Activated B cell treated with CpG ODN at 0.5 μM for 24 hours (primary cell): Measurements from ENCODE around the gene COL4A6. TPM values are rescaled to one million over a fixed set of nuclear protein-coding genes. Genes with fewer than 3 reads are reported as not detected.

Experiments used
- ATAC-seq: fragments of 200-7000 bp; cut with Tn5 transposase; one replicate; pipeline ENCODE4 v1.10.0; 2021; ENCODE audit warnings: low read depth, mild to moderate bottlenecking, moderate library complexity
- CTCF ChIA-PET: fragments of 350-600 bp; sonication (Branson Sonifier 250); formaldehyde crosslinking; loops from one replicate; lab custom pipeline; 2021; ENCODE audit warnings: antibody characterized with exemption; lab: Charles Lee
- POLR2A ChIA-PET: fragments of 350-600 bp; sonication (Branson Sonifier 250); formaldehyde crosslinking; loops from one replicate; lab custom pipeline; 2021; ENCODE audit warnings: antibody characterized with exemption; lab: Charles Lee
- DNase-seq: peaks from one replicate; pipeline ENCODE4 v3.0.0; 2022
- H3K27ac Mint-ChIP-seq: one replicate; pipeline ENCODE4 v1.8.0; 2020; ENCODE audit warnings: mixed read lengths
- H3K27me3 Mint-ChIP-seq: one replicate; pipeline ENCODE4 v1.8.0; 2021; ENCODE audit warnings: mixed read lengths
- H3K36me3 Mint-ChIP-seq: one replicate; pipeline ENCODE4 v1.8.0; 2021; ENCODE audit warnings: low read depth, mixed read lengths
- H3K4me1 Mint-ChIP-seq: one replicate; pipeline ENCODE4 v1.8.0; 2021; ENCODE audit warnings: mixed read lengths
- H3K4me3 Mint-ChIP-seq: one replicate; pipeline ENCODE4 v1.8.0; 2020; ENCODE audit warnings: mild to moderate bottlenecking, mixed read lengths
- H3K9me3 Mint-ChIP-seq: one replicate; pipeline ENCODE4 v1.8.0; 2020; ENCODE audit warnings: mixed read lengths
- intact Hi-C: fragments of 100-400 bp; cut with micrococcal nuclease; formaldehyde crosslinking; loops from one replicate; pipeline ENCODE4 v1.15.1; 2024
- total RNA-seq: library from RNA; stranded (reverse); gene quantifications from 2 replicates; pipeline ENCODE4 v1.2.3, GENCODE V29; 2022
- TF ChIP-seq, protein P1 (sequence below): fragments of 200-600 bp; IDR thresholded peaks from one replicate; pipeline ENCODE4 v1.8.0; 2022; ENCODE audit warnings: antibody characterized with exemption, mild to moderate bottlenecking

The COL4A6 gene
- total RNA-seq, 1 donor from 2014 or later: not detected

GRCh38 chrX:108275732-108276131 is 162.5 kb downstream of the COL4A6 start:
- Mint-ChIP-seq H3K9me3 (no peaks in the 10 kb centered on the region), H3K27ac (no peak overlapping the region), H3K36me3 (no peaks in the 10 kb centered on the region), H3K4me3 (no peak overlapping the region), H3K4me1 (no peaks in the 10 kb centered on the region), H3K27me3 (peaks cover 5% of the 10 kb centered on the region)
- CTCF ChIA-PET: no interaction called here
- no peak for ATAC-seq
- POLR2A ChIA-PET: no interaction called here
- no peak for DNase-seq
- TF ChIP-seq, protein P1, sequence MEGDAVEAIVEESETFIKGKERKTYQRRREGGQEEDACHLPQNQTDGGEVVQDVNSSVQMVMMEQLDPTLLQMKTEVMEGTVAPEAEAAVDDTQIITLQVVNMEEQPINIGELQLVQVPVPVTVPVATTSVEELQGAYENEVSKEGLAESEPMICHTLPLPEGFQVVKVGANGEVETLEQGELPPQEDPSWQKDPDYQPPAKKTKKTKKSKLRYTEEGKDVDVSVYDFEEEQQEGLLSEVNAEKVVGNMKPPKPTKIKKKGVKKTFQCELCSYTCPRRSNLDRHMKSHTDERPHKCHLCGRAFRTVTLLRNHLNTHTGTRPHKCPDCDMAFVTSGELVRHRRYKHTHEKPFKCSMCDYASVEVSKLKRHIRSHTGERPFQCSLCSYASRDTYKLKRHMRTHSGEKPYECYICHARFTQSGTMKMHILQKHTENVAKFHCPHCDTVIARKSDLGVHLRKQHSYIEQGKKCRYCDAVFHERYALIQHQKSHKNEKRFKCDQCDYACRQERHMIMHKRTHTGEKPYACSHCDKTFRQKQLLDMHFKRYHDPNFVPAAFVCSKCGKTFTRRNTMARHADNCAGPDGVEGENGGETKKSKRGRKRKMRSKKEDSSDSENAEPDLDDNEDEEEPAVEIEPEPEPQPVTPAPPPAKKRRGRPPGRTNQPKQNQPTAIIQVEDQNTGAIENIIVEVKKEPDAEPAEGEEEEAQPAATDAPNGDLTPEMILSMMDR: no peak
- intact Hi-C loops: no loop called here

DNA sequence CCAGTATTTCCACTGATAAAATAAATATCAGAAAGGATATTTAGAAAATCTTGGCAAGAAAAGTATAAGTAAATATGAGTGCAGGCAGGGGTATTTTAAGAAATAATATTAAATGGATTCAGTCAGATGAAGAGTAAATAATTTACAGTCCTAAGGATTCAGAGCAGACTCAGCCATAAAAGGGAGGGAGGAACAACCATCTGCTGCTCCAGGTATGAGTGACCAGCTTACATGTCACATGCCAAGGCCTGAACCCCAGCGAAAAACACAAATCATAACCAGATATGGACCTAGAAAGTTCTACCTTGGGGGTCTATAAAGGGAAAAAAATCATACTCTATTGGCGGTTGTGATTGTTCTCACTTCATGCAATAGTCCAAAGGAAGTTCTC is 166.8 kb downstream of the COL4A6 start:
- ChIA-PET CTCF (no interaction called here), POLR2A (no interaction called here)
- no peak overlapping the region for H3K4me3 Mint-ChIP-seq
- no peak for DNase-seq
- no peak for ATAC-seq
- intact Hi-C loops: no loop called here
- no peaks in the 10 kb centered on the region for H3K9me3 Mint-ChIP-seq
- no peak overlapping the region for H3K27ac Mint-ChIP-seq
- TF ChIP-seq, protein P1: no peak
- peaks cover 5% of the 10 kb centered on the region for H3K27me3 Mint-ChIP-seq
- no peaks in the 10 kb centered on the region for H3K4me1 Mint-ChIP-seq
- no peaks in the 10 kb centered on the region for H3K36me3 Mint-ChIP-seq

- ATAC-seq: no peak
- H3K4me3 Mint-ChIP-seq: no peak overlapping the region
- intact Hi-C loops: no loop called here
- TF ChIP-seq, protein P1: no peak
- CTCF ChIA-PET: no interaction called here
- H3K36me3 Mint-ChIP-seq: no peaks in the 10 kb centered on the region
- no peak for DNase-seq
- H3K9me3 Mint-ChIP-seq: no peaks in the 10 kb centered on the region
- POLR2A ChIA-PET: no interaction called here
- peaks cover 5% of the 10 kb centered on the region for H3K27me3 Mint-ChIP-seq
- H3K4me1 Mint-ChIP-seq: no peaks in the 10 kb centered on the region
- H3K27ac Mint-ChIP-seq: no peak overlapping the region
Observed at GRCh38 chrX:108270739-108271396, 167.4 kb downstream of the COL4A6 start.

DNA sequence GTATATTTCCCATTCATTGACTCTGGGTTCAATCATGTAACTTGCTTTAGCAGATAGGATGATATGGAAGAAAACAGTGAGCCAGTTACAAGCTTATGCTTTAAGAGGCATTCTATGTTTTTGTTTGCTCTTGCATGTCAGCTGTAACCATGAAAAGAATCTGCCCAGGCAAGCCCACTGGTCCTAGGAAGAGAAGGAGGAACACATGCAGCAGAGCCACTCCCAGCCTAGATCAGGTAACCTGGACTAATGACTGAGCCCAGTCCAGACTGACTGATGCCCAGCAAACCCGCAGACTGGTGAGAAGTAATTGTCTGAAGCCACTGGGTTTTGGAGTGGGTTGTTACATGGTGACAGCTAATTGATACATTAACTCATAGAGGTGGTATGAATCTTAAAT is 167.9 kb downstream of the COL4A6 start:
- Mint-ChIP-seq H3K4me3 (no peak overlapping the region), H3K36me3 (no peaks in the 10 kb centered on the region), H3K27me3 (peaks cover 5% of the 10 kb centered on the region), H3K27ac (no peak overlapping the region), H3K9me3 (no peaks in the 10 kb centered on the region), H3K4me1 (no peaks in the 10 kb centered on the region)
- no peak for DNase-seq
- CTCF ChIA-PET: no interaction called here
- intact Hi-C loops: no loop called here
- POLR2A ChIA-PET: no interaction called here
- TF ChIP-seq, protein P1: no peak
- no peak for ATAC-seq

DNA sequence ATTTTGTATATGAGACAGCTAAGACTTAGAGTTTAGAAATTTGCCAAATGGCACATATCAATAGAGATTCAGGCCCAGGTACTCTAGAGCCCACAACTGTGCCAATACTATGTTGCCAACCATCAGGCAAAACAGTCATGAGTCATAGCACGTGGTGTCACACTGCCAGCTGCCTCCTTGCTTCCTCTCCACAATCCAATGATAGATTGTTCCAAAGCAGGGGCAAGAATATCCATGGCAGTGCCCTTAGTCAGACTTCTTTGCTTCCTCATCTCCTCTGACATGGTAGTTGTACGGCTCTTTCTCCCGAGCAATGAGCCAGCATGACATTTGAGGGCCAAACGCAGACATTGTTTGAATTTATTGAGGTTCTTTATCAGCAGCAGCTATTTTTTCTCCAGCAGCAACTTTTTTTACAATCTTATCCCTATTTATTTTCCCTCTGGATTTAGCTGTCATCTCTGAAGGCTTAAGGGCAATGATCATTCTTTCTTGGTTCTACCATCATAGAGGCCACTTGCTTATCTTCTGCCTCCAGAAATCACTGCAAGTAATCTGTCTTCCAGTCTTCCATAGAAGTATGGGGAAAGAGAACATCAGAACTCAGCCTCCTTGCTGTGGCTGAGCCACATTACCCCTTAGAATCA is 169.7 kb downstream of the COL4A6 start:
- ATAC-seq: no peak

More for the DNA sequence above, 169.7 kb downstream of the COL4A6 start:
- no peak for DNase-seq
- TF ChIP-seq, protein P1: no peak
- intact Hi-C loops: no loop called here
- ChIA-PET CTCF (no interaction called here), POLR2A (no interaction called here)
- Mint-ChIP-seq H3K9me3 (no peaks in the 10 kb centered on the region), H3K27ac (no peak overlapping the region), H3K36me3 (no peaks in the 10 kb centered on the region), H3K4me3 (no peak overlapping the region), H3K4me1 (no peaks in the 10 kb centered on the region), H3K27me3 (no peaks in the 10 kb centered on the region)
